Keratinocyte (primary cell): ENCODE measurements around the gene SOX1.

Experiments used
- EZH2 ChIP-seq: IDR thresholded peaks from one replicate; pipeline ENCODE4 v1.6.1; 2012; ENCODE audit warnings: inconsistent platforms, mild to moderate bottlenecking, low read length, moderate library complexity
- TF ChIP-seq, protein P1 (sequence below), 3 experiments: IDR thresholded peaks in 1 of 3; conservative IDR thresholded peaks in 1 of 3; optimal IDR thresholded peaks in 1 of 3; 2 replicates in 2 of 3; 3 replicates in 1 of 3; pipeline versions ENCODE3 to v1.5.1; 2011; ENCODE audit warnings: low read length in 3 of 3, mild to moderate bottlenecking in 3 of 3, moderate library complexity in 2 of 3, control low read depth in 1 of 3, inconsistent platforms in 1 of 3; ENCODE audit not compliant: insufficient read depth in 2 of 3; ENCODE audit errors: extremely low read depth in 1 of 3

DNA sequence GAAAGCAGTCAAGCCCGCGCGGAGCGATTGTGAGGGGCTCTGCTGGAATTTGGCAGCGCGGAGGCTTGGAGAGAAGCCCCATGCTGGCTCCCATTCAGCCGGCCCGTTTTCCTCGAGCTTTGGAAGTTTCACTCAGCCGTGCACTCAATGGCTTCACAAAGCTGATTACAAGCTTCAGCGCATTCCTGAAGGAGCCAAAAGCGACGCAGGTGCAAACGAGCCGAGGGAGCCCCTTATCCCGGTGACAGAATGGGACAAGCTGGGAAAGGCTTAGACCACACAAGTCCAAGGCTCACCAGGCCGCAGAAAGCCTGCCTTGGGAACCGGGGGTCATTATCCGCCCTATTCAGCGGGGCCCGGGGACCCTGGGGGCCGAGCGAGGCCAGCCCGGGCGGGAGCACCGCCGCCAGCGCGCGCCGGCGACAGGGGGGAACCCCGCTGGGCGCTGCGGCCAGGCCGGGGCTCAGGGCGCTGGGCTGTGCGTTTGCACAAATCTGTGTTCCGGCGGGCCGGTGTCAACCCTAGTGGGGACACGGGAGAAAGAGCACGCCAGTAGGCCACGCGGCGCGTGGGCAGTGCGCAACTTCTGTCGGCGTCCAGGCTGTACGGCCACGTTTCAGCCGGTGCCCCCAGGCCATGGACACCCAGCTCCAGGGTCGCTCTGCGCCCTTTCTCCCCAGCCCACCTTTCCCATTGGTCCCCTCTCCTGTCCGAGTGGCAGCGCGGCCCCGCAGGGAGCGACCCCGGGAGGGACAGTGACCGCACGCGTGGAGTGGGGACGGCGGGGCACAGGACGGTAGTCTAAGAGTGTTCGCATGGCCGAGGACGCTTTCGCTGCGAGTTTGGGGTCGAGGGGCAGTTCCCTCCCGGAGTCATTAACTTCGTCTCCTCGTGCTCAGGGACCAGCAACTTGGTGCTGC, 37.3 kb downstream of the SOX1 start:
- peak; percentile 62 for TF ChIP-seq EZH2
- TF ChIP-seq, protein P1, sequence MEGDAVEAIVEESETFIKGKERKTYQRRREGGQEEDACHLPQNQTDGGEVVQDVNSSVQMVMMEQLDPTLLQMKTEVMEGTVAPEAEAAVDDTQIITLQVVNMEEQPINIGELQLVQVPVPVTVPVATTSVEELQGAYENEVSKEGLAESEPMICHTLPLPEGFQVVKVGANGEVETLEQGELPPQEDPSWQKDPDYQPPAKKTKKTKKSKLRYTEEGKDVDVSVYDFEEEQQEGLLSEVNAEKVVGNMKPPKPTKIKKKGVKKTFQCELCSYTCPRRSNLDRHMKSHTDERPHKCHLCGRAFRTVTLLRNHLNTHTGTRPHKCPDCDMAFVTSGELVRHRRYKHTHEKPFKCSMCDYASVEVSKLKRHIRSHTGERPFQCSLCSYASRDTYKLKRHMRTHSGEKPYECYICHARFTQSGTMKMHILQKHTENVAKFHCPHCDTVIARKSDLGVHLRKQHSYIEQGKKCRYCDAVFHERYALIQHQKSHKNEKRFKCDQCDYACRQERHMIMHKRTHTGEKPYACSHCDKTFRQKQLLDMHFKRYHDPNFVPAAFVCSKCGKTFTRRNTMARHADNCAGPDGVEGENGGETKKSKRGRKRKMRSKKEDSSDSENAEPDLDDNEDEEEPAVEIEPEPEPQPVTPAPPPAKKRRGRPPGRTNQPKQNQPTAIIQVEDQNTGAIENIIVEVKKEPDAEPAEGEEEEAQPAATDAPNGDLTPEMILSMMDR (optimal IDR thresholded peaks at IDR 0.05 in 1 of 3, IDR thresholded peaks at IDR 0.05 in 1 of 3, conservative IDR thresholded peaks at IDR 0.05 in 1 of 3; ENCODE audit: extremely low read depth in 1 of 3, insufficient read depth in 2 of 3, low read length in 3 of 3), result no peak
